Upper lobe of left lung (tissue), 6 donors: Measurements from ENCODE around the gene PTPRG. TPM values are rescaled to one million over a fixed set of nuclear protein-coding genes. Genes with fewer than 3 reads are reported as not detected.

Experiments used
- ATAC-seq, 2 donors: fragments of 200-7000 bp; cut with Tn5 transposase; one replicate each; pipeline ENCODE4 v1.9.1; 2022; ENCODE audit warnings: mild to moderate bottlenecking in 2 of 2, moderate library complexity in 2 of 2; ENCODE audit not compliant: low FRiP score in 2 of 2
- DNase-seq, 2 donors: peaks; one replicate each; pipeline ENCODE4 v3.0.0-alpha.2; 2019 to 2020
- H3K27ac ChIP-seq, 4 donors: fragments of 200-600 bp; sonication (generic); one replicate each; pipeline ENCODE4 v1.5.1; 2016 to 2019
- H3K27me3 ChIP-seq, 4 donors: fragments of 200-600 bp; sonication (generic); one replicate each; pipeline ENCODE4 v1.5.1; 2017 to 2019
- H3K36me3 ChIP-seq, 4 donors: fragments of 200-600 bp; sonication (generic); one replicate each; pipeline ENCODE4 v1.5.1; 2016 to 2019
- H3K4me1 ChIP-seq, 4 donors: fragments of 200-600 bp; sonication (generic); one replicate each; pipeline ENCODE4 v1.5.1; 2018 to 2019
- H3K4me3 ChIP-seq, 4 donors: fragments of 200-600 bp; sonication (generic); one replicate each; pipeline ENCODE4 v1.5.1; 2017 to 2019; ENCODE audit warnings: mild to moderate bottlenecking in 2 of 4, moderate library complexity in 1 of 4
- H3K9me3 ChIP-seq, 4 donors: fragments of 200-600 bp; sonication (generic); one replicate each; pipeline ENCODE4 v1.5.1; 2018 to 2019
- CTCF ChIP-seq, 6 experiments: fragments of 450-650 bp in 4 of 6; fragments of 200-600 bp in 2 of 6; sonication (generic) in 2 of 6; IDR thresholded peaks; one replicate each; pipeline ENCODE4 v1.5.1; 2016 to 2019; ENCODE audit warnings: antibody characterized with exemption in 6 of 6
- EP300 ChIP-seq, 4 donors: sonication (generic); formaldehyde crosslinking; IDR thresholded peaks; one replicate each; pipeline ENCODE4 v1.5.1; 2017; ENCODE audit warnings: antibody characterized with exemption in 4 of 4, control low read depth in 2 of 4
- POLR2A ChIP-seq, 4 donors: fragments of 450-650 bp; IDR thresholded peaks; one replicate each; pipeline ENCODE4 v1.5.1; 2016 to 2017; ENCODE audit warnings: antibody characterized with exemption in 4 of 4, mild to moderate bottlenecking in 2 of 4
- POLR2AphosphoS5 ChIP-seq, 2 donors: sonication (generic); formaldehyde crosslinking; IDR thresholded peaks; one replicate each; pipeline ENCODE4 v1.5.1; 2017; ENCODE audit warnings: antibody characterized with exemption in 2 of 2
- WGBS, 2 donors: methylation state at CpG; one replicate each; pipeline ENCODE4 v1.1.5; 2017 to 2018; 5-methylcytosine and 5-hydroxymethylcytosine counted together
- total RNA-seq, 6 donors: library from RNA; depleted of rRNA in 4 of 6; stranded (reverse); fragments of >200 nt in 4 of 6; gene quantifications; one replicate each; pipeline versions ENCODE4 v1.1.0 to v1.2.1, GENCODE V29; 2016 to 2021
- donor health status: DM: no; HTN: no; CAD: no; lungs with moderate emphysema.
- donor health status: DM: no; HTN: yes; CAD: no; lungs with severe emphysema.

The PTPRG gene
- total RNA-seq, 6 donors from 2014 or later: 58.7 to 101 (median 68.8) TPM

GRCh38 chr3:62255758-62256157, 694.4 kb downstream of the PTPRG start:
- H3K4me3 ChIP-seq: no peak overlapping the region
- peaks cover 0 to 7% (median 0%) of the 10 kb centered on the region in 4 donors for H3K36me3 ChIP-seq
- 95% methylated on average over 2 of the region's 2 CpGs for WGBS, 2 donors
- H3K4me1 ChIP-seq: peaks cover 0 to 4% (median 1%) of the 10 kb centered on the region in 4 donors
- no peak for TF ChIP-seq EP300 (IDR thresholded peaks at IDR 0.05)
- TF ChIP-seq CTCF (IDR thresholded peaks at IDR 0.05): no peak
- TF ChIP-seq POLR2A (IDR thresholded peaks at IDR 0.05): no peak
- no peak for TF ChIP-seq POLR2AphosphoS5 (IDR thresholded peaks at IDR 0.05)
- no peak for DNase-seq
- H3K27me3 ChIP-seq: no peaks in the 10 kb centered on the region
- ATAC-seq: no peak
- H3K9me3 ChIP-seq: no peaks in the 10 kb centered on the region
- no peak overlapping the region for H3K27ac ChIP-seq

- Histone ChIP-seq H3K36me3 (peaks cover 0 to 27% (median 11%) of the 10 kb centered on the region in 4 donors), H3K4me3 (no peak overlapping the region), H3K4me1 (no peaks in the 10 kb centered on the region), H3K27me3 (no peaks in the 10 kb centered on the region), H3K27ac (no peak overlapping the region), H3K9me3 (no peaks in the 10 kb centered on the region)
- TF ChIP-seq POLR2AphosphoS5 (IDR thresholded peaks at IDR 0.05) (no peak), EP300 (IDR thresholded peaks at IDR 0.05) (no peak), CTCF (IDR thresholded peaks at IDR 0.05) (no peak), POLR2A (IDR thresholded peaks at IDR 0.05) (no peak)
- 78 to 86% methylated on average over 3 of the region's 3 CpGs for WGBS, 2 donors
- DNase-seq: no peak
- ATAC-seq: no peak
These were observed 698.6 kb downstream of the PTPRG start for GRCh38 chr3:62259924-62260323.

- DNase-seq (no peak), ATAC-seq (no peak)
- Histone ChIP-seq H3K9me3 (no peaks in the 10 kb centered on the region), H3K4me1 (no peaks in the 10 kb centered on the region), H3K36me3 (peaks cover 0 to 23% (median 11%) of the 10 kb centered on the region in 4 donors), H3K27ac (no peak overlapping the region), H3K4me3 (no peak overlapping the region), H3K27me3 (no peaks in the 10 kb centered on the region)
- WGBS, 2 donors: 85 to 96% methylated on average over 1 of the region's 1 CpG
- TF ChIP-seq POLR2A (IDR thresholded peaks at IDR 0.05) (no peak), CTCF (IDR thresholded peaks at IDR 0.05) (no peak), EP300 (IDR thresholded peaks at IDR 0.05) (no peak), POLR2AphosphoS5 (IDR thresholded peaks at IDR 0.05) (no peak)
These were observed 699.3 kb downstream of the PTPRG start for GRCh38 chr3:62260655-62261054.

- H3K9me3 ChIP-seq: no peaks in the 10 kb centered on the region
- no peak for DNase-seq
These were observed 699.8 kb downstream of the PTPRG start for GRCh38 chr3:62261121-62261520.

GRCh38 chr3:62261736-62262135, 700.4 kb downstream of the PTPRG start:
- WGBS, 2 donors: 64 to 80% methylated on average over 3 of the region's 3 CpGs
- no peaks in the 10 kb centered on the region for H3K27me3 ChIP-seq
- H3K36me3 ChIP-seq: peaks cover 0 to 20% (median 11%) of the 10 kb centered on the region in 4 donors
- no peak overlapping the region for H3K4me3 ChIP-seq
- H3K27ac ChIP-seq: no peak overlapping the region
- H3K4me1 ChIP-seq: no peaks in the 10 kb centered on the region
- DNase-seq (no peak), ATAC-seq (no peak)
- H3K9me3 ChIP-seq: no peaks in the 10 kb centered on the region
- TF ChIP-seq POLR2A (IDR thresholded peaks at IDR 0.05) (no peak), EP300 (IDR thresholded peaks at IDR 0.05) (no peak), CTCF (IDR thresholded peaks at IDR 0.05) (no peak), POLR2AphosphoS5 (IDR thresholded peaks at IDR 0.05) (no peak)

More at GRCh38 chr3:62261121-62261520, 699.8 kb downstream of the PTPRG start:
- no peak overlapping the region for H3K4me3 ChIP-seq
- H3K36me3 ChIP-seq: peaks cover 0 to 20% (median 11%) of the 10 kb centered on the region in 4 donors
- no peaks in the 10 kb centered on the region for H3K27me3 ChIP-seq
- no peak overlapping the region for H3K27ac ChIP-seq
- no peaks in the 10 kb centered on the region for H3K4me1 ChIP-seq
- WGBS, 2 donors: 76 to 82% methylated on average over 3 of the region's 3 CpGs
- TF ChIP-seq POLR2A (IDR thresholded peaks at IDR 0.05): no peak
- ATAC-seq: no peak
